GM12801 (cell line): Measurements from ENCODE around the gene TMEM52.

ENCODE experiments used
- TF ChIP-seq, protein P1 (sequence below): IDR thresholded peaks from one replicate; pipeline ENCODE4 v1.5.1; 2011; ENCODE audit warnings: control low read depth; ENCODE audit not compliant: insufficient read length; ENCODE audit errors: extremely low read depth

Gene TMEM52

GRCh38 chr1:1920608-1921458, 1.8 kb upstream of the TMEM52 start:
- TF ChIP-seq, protein P1, sequence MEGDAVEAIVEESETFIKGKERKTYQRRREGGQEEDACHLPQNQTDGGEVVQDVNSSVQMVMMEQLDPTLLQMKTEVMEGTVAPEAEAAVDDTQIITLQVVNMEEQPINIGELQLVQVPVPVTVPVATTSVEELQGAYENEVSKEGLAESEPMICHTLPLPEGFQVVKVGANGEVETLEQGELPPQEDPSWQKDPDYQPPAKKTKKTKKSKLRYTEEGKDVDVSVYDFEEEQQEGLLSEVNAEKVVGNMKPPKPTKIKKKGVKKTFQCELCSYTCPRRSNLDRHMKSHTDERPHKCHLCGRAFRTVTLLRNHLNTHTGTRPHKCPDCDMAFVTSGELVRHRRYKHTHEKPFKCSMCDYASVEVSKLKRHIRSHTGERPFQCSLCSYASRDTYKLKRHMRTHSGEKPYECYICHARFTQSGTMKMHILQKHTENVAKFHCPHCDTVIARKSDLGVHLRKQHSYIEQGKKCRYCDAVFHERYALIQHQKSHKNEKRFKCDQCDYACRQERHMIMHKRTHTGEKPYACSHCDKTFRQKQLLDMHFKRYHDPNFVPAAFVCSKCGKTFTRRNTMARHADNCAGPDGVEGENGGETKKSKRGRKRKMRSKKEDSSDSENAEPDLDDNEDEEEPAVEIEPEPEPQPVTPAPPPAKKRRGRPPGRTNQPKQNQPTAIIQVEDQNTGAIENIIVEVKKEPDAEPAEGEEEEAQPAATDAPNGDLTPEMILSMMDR: no peak

DNA sequence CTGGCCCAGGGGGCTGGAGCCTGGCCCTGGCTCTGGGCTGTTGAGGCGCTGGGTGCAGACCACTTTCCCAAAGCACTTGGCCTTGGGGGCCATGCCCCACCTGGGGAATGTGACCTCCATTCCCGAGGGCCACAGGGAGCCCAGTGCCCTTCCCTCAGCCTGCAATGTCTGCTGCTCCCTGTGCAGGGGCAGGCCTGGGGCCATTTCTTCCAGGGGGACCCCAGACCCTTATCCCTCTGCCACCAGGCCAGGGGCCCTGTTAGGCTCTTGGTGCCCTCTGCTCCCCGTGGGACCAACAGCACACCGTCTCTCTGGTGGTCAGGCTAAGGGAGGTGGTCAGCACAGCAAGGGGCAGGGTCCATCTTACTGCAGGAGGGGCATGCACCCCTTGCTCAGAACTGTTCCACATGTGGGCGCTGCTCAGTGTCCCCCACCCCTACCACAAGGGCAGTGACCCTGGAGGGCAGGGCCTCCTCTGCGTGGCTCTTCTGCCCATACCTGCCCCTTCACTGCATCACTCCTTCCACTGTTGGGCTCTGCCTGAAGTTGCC, 1.1 kb upstream of the TMEM52 start:
- TF ChIP-seq, protein P1: no peak

DNA sequence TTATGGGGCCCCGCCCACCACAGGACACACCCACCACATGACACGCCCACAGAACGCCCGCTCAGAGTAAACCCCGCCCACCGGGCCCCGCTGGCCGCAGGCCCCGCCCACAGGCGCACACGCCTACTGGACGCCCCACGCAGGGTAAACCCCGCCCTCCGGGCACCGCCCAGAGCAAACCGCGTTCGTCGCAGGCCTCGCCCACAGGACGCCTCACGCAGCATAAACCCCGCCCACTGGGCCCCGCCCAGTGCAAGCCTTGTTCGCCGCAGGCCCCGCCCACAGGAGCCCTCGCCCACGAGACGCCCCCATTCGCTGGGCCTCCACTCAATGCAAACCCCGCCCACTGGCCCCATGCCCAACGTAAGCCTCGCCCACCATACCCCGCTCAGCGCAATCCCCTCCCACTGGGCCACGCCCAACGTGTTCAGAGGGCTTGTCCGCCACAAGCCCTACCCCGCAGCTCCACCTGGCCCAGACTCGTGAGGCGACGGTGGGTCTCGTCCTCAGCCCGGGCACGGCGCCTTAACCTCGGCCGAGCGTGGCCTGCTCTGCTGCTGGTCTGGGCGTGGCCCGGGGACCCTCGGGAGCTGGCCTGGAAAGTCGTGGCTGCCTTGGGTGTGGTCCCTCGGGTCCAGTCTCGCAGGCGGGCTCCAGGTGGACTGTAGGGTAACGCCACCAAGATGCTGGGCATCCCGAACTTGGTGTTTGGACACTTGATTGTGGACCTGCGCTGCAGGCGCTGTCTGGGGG, 401 bp upstream of the TMEM52 start:
- TF ChIP-seq, protein P1: no peak

DNA sequence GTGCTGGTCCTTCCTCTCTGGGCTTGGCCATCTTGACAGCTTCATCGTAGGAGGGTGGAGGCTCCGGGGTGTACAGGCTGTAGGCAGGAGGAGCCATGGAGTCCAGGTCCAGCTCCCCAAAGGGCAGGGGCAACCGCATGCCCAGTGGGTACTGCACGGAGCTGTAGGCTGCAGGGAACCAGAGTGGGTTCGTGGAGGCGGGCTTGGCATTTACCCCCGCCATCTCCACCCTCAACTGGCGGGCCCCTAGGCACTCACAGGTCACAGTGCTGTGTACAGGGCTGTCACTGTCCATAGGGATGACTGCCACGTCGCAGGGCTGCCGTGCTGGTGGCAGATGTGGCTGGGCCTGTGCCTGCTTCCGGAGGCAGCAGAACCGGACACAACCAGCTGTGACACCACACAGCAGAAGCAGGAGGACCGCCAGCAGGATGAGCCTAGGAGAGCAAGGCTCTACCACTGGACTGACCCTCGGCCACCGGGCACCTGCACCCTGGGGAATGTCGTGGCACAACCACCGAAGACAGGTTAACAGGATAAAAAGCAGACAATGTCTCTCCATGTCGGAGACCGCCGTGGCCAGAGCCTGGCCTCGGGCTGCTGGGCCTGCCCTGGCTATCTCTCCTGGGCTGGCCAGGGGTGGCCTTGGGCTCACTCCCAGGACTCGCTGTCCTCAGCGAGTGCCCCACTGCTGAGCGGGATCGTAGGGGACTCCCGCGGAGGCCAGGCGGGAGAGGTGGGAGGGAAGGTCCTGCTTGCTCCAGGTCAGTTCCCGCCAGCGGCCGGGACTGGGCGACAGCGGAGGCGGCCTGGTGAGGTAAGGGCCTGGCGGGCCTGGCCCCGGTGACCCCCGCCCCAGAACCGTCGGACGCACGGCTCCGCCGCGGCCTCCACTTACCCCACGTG, 831 bp downstream of the TMEM52 start:
- TF ChIP-seq, protein P1: no peak

GRCh38 chr1:1917304-1917976, 1.6 kb downstream of the TMEM52 start:
- TF ChIP-seq, protein P1: no peak

DNA sequence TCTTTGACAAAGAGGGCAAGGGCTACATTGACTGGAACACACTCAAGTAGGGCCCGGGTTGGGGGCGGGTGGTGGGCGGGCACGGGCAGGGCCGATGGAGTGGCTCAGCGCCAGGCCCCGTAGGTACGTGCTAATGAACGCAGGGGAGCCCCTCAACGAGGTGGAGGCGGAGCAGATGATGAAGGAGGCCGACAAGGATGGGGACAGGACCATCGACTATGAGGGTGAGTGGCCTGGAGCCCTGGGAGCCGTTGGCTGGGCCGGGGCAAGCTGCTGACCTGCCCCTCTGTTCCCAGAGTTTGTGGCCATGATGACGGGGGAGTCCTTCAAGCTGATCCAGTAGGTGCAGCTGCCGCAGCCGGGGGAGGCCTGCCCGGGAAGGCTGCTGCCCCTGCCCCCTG, 2.2 kb downstream of the TMEM52 start:
- TF ChIP-seq, protein P1: no peak
